Left lung (tissue), 10 donors: Measurements from ENCODE around the gene FCHSD2. TPM values are rescaled to one million over a fixed set of nuclear protein-coding genes. Genes with fewer than 3 reads are reported as not detected.

Experiments used
- ATAC-seq: fragments of 200-7000 bp; cut with Tn5 transposase; one replicate; pipeline ENCODE4 v1.9.1; 2020; ENCODE audit warnings: moderate library complexity
- DNase-seq, 4 donors: peaks; one replicate each; pipeline ENCODE4 v3.0.0-alpha.2; 2013 to 2020
- H3K27ac ChIP-seq, 2 donors: fragments of 200-600 bp; sonication (generic) in 1 of 2; one replicate each; pipeline versions ENCODE4 v1.5.0 to v1.8.0; 2020 to 2021
- H3K27me3 ChIP-seq, 2 donors: fragments of 200-600 bp; sonication (generic) in 1 of 2; one replicate each; pipeline versions ENCODE4 v1.5.0 to v1.8.0; 2020 to 2021
- H3K36me3 ChIP-seq, 2 donors: fragments of 200-600 bp; sonication (generic) in 1 of 2; one replicate each; pipeline versions ENCODE4 v1.5.0 to v1.8.0; 2020 to 2021
- H3K4me1 ChIP-seq, 2 donors: fragments of 200-600 bp; one replicate each; pipeline ENCODE4 v1.8.0; 2021
- H3K4me3 ChIP-seq, 2 donors: fragments of 200-600 bp; sonication (generic) in 1 of 2; one replicate each; pipeline versions ENCODE4 v1.5.0 to v1.8.0; 2020 to 2021; ENCODE audit warnings: mild to moderate bottlenecking in 1 of 2
- H3K9me3 ChIP-seq, 2 donors: fragments of 200-600 bp; sonication (generic) in 1 of 2; one replicate each; pipeline versions ENCODE4 v1.5.0 to v1.8.0; 2020 to 2021
- CTCF ChIP-seq, 2 donors: fragments of 200-600 bp; sonication (generic) in 1 of 2; IDR thresholded peaks; one replicate each; pipeline versions ENCODE4 v1.5.0 to v1.8.0; 2021; ENCODE audit warnings: antibody characterized with exemption in 2 of 2
- intact Hi-C, 2 donors: fragments of 100-400 bp; cut with DNase I; formaldehyde crosslinking; loops; one replicate each; pipeline versions ENCODE4 v1.11.2 to v1.14.2; 2022
- polyA plus RNA-seq, 6 donors: library from polyadenylated mRNA; unstranded; fragments of 120-200 nt; gene quantifications; one replicate each; pipeline ENCODE4 v1.2.1, GENCODE V29; 2013; ENCODE audit not compliant: insufficient read length in 6 of 6
- total RNA-seq, 2 donors: library from RNA; stranded (reverse); fragmentation: NEBNext Ultra II Directional; extraction: Animal tissue kit (Norgen Biotek cat#: 25700); gene quantifications; one replicate each; pipeline ENCODE4 v1.2.1, GENCODE V29; 2021
- donor health status: DM: no; HTN: yes; CAD: no.
- donor health status: DM: no; HTN: no; CAD: no.

The FCHSD2 gene
- total and polyA plus RNA-seq, 8 donors = 46.2 to 58.2 (median 48.5) TPM

GRCh38 chr11:72789493-72790131, 352.5 kb downstream of the FCHSD2 start:
- H3K27me3 ChIP-seq = no peaks in the 10 kb centered on the region
- DNase-seq = no peak
- H3K27ac ChIP-seq = peak overlapping the region in 1 of 2 donors; percentile 5
- peaks cover 12 to 59% of the 10 kb centered on the region in 2 donors for H3K4me1 ChIP-seq
- H3K4me3 ChIP-seq = no peak overlapping the region
- TF ChIP-seq CTCF (IDR thresholded peaks at IDR 0.05) = no peak
- intact Hi-C loops = loop anchor here in 1 of 2 donors (5.0 kb wide), 1 partner anchor 62 kb away; no protein-coding TSS in a partner anchor
- H3K9me3 ChIP-seq = no peaks in the 10 kb centered on the region
- no peak for ATAC-seq
- H3K36me3 ChIP-seq = no peaks in the 10 kb centered on the region

GRCh38 chr11:72788241-72788640, 353.9 kb downstream of the FCHSD2 start:
- no peak for TF ChIP-seq CTCF (IDR thresholded peaks at IDR 0.05)
- no peaks in the 10 kb centered on the region for H3K27me3 ChIP-seq
- H3K27ac ChIP-seq = peak overlapping the region in 1 of 2 donors; percentile 72
- H3K4me1 ChIP-seq = peaks cover 12 to 48% of the 10 kb centered on the region in 2 donors
- DNase-seq (no peak), ATAC-seq (peak; percentile 6)
- H3K36me3 ChIP-seq = no peaks in the 10 kb centered on the region
- intact Hi-C loops = no loop called here
- no peaks in the 10 kb centered on the region for H3K9me3 ChIP-seq
- no peak overlapping the region for H3K4me3 ChIP-seq

GRCh38 chr11:72787216-72788104, 354.7 kb downstream of the FCHSD2 start:
- Histone ChIP-seq H3K36me3 (no peaks in the 10 kb centered on the region), H3K27me3 (no peaks in the 10 kb centered on the region), H3K9me3 (no peaks in the 10 kb centered on the region), H3K4me3 (no peak overlapping the region), H3K27ac (peak overlapping the region in 1 of 2 donors; percentile 72), H3K4me1 (peaks cover 12 to 43% of the 10 kb centered on the region in 2 donors)
- intact Hi-C loops = no loop called here
- DNase-seq = peak in 1 of 4 donors; percentile 46
- ATAC-seq = peak; percentile 2
- peak in 1 of 2 donors; percentile 31 for TF ChIP-seq CTCF (IDR thresholded peaks at IDR 0.05)

Other genes with a start within 250 kb of the FCHSD2 start
- 10 to 100 TPM in 1 of 2 donors, 1 to 10 TPM in 1; 9.3 to 10.3 TPM for gene P2RY2, start 76.0 kb upstream of the FCHSD2 start, total RNA-seq
- gene P2RY2, start 76.0 kb upstream of the FCHSD2 start, polyA plus RNA-seq = 1 to 10 TPM in 5 of 6 donors, under 1 TPM in 1; 0.83 to 1.5 (median 1.2) TPM
- gene P2RY6, start 130.0 kb upstream of the FCHSD2 start, total RNA-seq = 1 to 10 TPM; 2.2 to 4.8 TPM
- 1 to 10 TPM in 5 of 6 donors, under 1 TPM in 1; 0.87 to 2.8 (median 1.9) TPM for gene P2RY6, start 130.0 kb upstream of the FCHSD2 start, polyA plus RNA-seq
- gene ARHGEF17, start 166.0 kb upstream of the FCHSD2 start, total RNA-seq = 10 to 100 TPM; 56.3 to 69.1 TPM
- 10 to 100 TPM; 76.2 to 95.8 (median 84.9) TPM for gene ARHGEF17, start 166.0 kb upstream of the FCHSD2 start, polyA plus RNA-seq
- gene RELT, start 234.1 kb upstream of the FCHSD2 start, total RNA-seq = 10 to 100 TPM; 11.7 to 30.7 TPM
- 1 to 10 TPM; 2.7 to 5.2 (median 3.3) TPM for gene RELT, start 234.1 kb upstream of the FCHSD2 start, polyA plus RNA-seq